DOHH2 (cell line): ENCODE measurements around the gene CBX4.

Experiments used
- CTCF ChIP-seq: fragments of 200-600 bp; sonication (generic); IDR thresholded peaks from one replicate; pipeline ENCODE4 v1.5.1; 2014; ENCODE audit warnings: antibody characterized with exemption, mild to moderate bottlenecking, low read depth, low read length; ENCODE audit not compliant: poor library complexity, severe bottlenecking
- EZH2phosphoT487 ChIP-seq: fragments of 200-600 bp; sonication (generic); IDR thresholded peaks from 2 replicates; pipeline ENCODE4 v1.6.1; 2017; ENCODE audit warnings: borderline replicate concordance, mild to moderate bottlenecking, antibody characterized with exemption, low read length, moderate library complexity, mixed read lengths

- TF ChIP-seq CTCF (no peak), EZH2phosphoT487 (no peak)
Observed at GRCh38 chr17:79795795-79796443, 43.3 kb downstream of the CBX4 start.
